ENCODE data around the gene SDHC. TPM values are rescaled to one million over a fixed set of nuclear protein-coding genes. Genes with fewer than 3 reads are reported as not detected.

The SDHC gene
- total and polyA plus RNA-seq, 8 donors: 18.2 to 91.4 (median 56.3) TPM

DNA sequence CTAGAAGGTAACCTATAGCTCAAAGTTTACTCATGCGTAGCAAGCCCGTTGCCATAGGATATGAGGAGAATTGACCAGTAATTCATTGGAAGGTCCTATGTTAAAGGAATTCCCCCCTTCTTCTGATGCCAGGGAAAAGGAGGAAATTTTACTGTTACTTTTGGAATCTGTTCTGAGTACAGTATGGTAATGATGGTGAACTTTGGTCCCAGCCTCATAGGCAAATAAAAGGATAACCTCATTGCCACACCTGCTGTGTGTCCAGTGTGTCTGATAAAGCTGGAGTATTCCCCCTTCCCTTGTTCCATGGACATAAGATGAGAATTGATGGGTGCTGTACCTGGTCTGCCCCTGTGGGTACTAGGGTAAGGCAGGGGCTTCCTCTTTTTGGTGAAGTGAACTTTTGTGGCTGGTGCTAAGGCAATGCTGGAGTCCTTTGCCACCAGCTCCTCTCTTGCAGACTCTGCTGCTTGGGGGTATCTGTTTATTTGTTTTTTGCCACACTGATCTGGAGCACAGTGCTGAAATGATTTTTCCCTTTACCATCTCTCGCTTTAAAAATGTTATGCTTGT lies 26.6 kb upstream of the SDHC start:
- H3K9me3 ChIP-seq: no peaks in the 10 kb centered on the region
- ATAC-seq (no peak), FAIRE-seq (no peak), DNase-seq (no peak)
- no peaks in the 10 kb centered on the region for H3K27me3 ChIP-seq
- H3K27ac ChIP-seq: no peak overlapping the region
- H3K4me3 ChIP-seq: no peak overlapping the region
- no peaks in the 10 kb centered on the region for H3K36me3 ChIP-seq
- H3K4me1 ChIP-seq: no peaks in the 10 kb centered on the region
- TF ChIP-seq, protein P1, sequence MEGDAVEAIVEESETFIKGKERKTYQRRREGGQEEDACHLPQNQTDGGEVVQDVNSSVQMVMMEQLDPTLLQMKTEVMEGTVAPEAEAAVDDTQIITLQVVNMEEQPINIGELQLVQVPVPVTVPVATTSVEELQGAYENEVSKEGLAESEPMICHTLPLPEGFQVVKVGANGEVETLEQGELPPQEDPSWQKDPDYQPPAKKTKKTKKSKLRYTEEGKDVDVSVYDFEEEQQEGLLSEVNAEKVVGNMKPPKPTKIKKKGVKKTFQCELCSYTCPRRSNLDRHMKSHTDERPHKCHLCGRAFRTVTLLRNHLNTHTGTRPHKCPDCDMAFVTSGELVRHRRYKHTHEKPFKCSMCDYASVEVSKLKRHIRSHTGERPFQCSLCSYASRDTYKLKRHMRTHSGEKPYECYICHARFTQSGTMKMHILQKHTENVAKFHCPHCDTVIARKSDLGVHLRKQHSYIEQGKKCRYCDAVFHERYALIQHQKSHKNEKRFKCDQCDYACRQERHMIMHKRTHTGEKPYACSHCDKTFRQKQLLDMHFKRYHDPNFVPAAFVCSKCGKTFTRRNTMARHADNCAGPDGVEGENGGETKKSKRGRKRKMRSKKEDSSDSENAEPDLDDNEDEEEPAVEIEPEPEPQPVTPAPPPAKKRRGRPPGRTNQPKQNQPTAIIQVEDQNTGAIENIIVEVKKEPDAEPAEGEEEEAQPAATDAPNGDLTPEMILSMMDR (IDR thresholded peaks at IDR 0.05): no peak
- WGBS, 2 donors: 87 to 97% methylated on average over 3 of the region's 3 CpGs
- intact Hi-C loops (cut with DNase I): loop anchor here in 1 of 3 donors (10.0 kb wide), 1 partner anchor 53 kb away; the partner anchor contains the start of gene NR1I3

DNA sequence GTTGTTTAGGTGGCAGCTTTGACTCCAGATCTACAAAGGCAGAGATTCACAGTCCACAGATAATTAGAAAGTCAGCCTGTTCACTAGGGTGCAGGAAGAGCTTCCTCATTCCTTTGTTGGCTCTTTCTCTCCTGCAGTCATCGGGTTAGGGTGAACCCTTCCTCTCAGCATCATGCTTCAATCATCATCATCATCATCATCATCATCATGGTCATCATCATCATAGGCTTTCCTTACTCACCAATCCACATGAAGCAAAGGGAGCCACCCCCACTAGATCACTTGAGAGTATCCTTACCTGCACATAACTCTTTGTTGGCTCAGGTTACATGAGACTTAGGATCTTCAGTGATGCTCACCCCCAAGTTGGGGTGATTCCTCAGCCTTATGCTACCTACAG lies 23.4 kb upstream of the SDHC start:
- TF ChIP-seq, protein P1 (IDR thresholded peaks at IDR 0.05): no peak
- ATAC-seq: no peak
- Histone ChIP-seq H3K36me3 (no peaks in the 10 kb centered on the region), H3K27ac (no peak overlapping the region), H3K9me3 (no peaks in the 10 kb centered on the region), H3K4me1 (no peaks in the 10 kb centered on the region), H3K4me3 (no peak overlapping the region), H3K27me3 (no peaks in the 10 kb centered on the region)
- 58 to 93% methylated on average over 1 of the region's 1 CpG for WGBS, 2 donors
- intact Hi-C loops (cut with DNase I): no loop called here
- no peak for FAIRE-seq
- no peak for DNase-seq

DNA sequence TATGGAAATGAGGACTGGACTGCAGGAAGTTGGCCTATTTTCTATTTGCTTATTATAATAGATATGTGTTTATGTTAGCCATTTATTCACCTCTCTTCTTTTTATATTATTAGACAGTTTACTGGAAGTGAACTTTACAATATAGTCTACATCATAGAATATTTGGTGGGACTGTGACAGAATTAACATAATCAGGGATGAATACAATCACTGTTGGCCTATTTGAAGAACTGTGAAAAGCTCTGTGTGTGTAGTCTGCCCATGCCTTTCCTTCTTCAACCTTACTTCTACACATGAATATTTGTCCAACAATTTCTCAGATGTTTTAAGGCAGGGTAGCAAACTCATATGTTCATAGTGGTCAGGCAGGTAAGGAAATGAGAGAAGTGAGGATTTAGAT lies 16.8 kb upstream of the SDHC start:
- Histone ChIP-seq H3K36me3 (no peaks in the 10 kb centered on the region), H3K4me1 (no peaks in the 10 kb centered on the region), H3K4me3 (no peak overlapping the region), H3K9me3 (no peaks in the 10 kb centered on the region), H3K27me3 (no peaks in the 10 kb centered on the region), H3K27ac (no peak overlapping the region)
- ATAC-seq (no peak), FAIRE-seq (no peak), DNase-seq (no peak)
- intact Hi-C loops (cut with DNase I): loop anchor here in 1 of 3 donors (5.0 kb wide), 1 partner anchor 70 kb away; the partner anchor contains the start of gene TOMM40L
- TF ChIP-seq, protein P1 (IDR thresholded peaks at IDR 0.05): no peak

DNA sequence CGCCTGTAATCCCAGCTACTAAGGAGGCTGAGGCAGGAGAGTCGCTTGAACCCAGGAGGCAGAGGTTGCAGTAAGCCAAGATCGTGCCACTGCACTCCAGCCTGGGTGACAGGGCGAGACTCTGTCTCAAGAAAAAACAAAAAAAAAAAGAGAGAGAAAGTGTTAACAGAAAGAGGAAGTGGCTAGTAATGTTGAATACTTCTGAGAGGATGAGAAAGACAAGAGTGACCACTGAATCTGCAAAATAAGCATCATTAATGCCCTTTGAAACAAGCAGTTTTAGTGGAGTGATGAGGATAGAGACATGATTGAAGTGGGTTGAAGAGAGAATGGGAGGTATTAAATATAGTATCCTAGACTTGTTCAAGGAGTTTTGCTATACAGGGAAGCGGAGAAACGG lies 16.1 kb upstream of the SDHC start:
- H3K27me3 ChIP-seq: no peaks in the 10 kb centered on the region
- 85 to 94% methylated on average over 6 of the region's 6 CpGs for WGBS, 2 donors
- intact Hi-C loops (cut with DNase I): loop anchor here in 1 of 3 donors (5.0 kb wide), 1 partner anchor 71 kb away; the partner anchor contains the start of gene TOMM40L
- no peaks in the 10 kb centered on the region for H3K36me3 ChIP-seq
- no peaks in the 10 kb centered on the region for H3K9me3 ChIP-seq
- DNase-seq (no peak), ATAC-seq (no peak), FAIRE-seq (no peak)
- H3K4me3 ChIP-seq: no peak overlapping the region
- no peak overlapping the region for H3K27ac ChIP-seq
- H3K4me1 ChIP-seq: no peaks in the 10 kb centered on the region
- TF ChIP-seq, protein P1 (IDR thresholded peaks at IDR 0.05): no peak

DNA sequence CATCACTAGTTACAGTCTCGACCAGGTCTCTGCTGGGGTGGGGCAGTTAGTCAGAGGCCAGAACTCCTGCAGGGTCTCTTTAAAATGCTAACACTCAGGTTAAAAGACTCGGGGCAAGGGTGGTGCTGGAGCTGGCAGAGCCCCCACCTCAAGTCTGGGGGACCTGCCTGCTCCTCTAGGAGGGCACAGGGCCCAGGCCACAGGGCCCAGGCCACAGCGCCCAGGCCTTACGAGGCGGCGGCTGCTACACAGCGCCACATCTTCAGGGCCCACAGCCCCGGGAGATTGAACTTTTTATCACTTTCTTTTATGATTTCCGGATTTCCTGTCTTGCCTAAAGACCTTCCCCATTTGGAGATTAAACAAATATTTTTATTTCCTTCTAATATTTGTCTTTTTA lies 14.8 kb upstream of the SDHC start:
- Histone ChIP-seq H3K9me3 (no peaks in the 10 kb centered on the region), H3K36me3 (no peaks in the 10 kb centered on the region), H3K27me3 (no peaks in the 10 kb centered on the region), H3K27ac (no peak overlapping the region), H3K4me1 (peaks cover 0 to 5% (median 0%) of the 10 kb centered on the region in 3 donors), H3K4me3 (no peak overlapping the region)
- DNase-seq: no peak
- WGBS, 2 donors: 76 to 91% methylated on average over 9 of the region's 9 CpGs
- no peak for FAIRE-seq
- TF ChIP-seq, protein P1 (IDR thresholded peaks at IDR 0.05): no peak
- intact Hi-C loops (cut with DNase I): loop anchor here in 1 of 3 donors (5.0 kb wide), 1 partner anchor 72 kb away; the partner anchor contains the start of gene TOMM40L
- ATAC-seq: no peak
